MG63 (cell line): ENCODE results near the gene RRAS2. TPM values are rescaled to one million over a fixed set of nuclear protein-coding genes. Genes with fewer than 3 reads are reported as not detected.
A peak's percentile ranks its signal among the peaks of the same experiment; 100 is the strongest.

ENCODE experiments used
- DNase-seq: peaks from one replicate; pipeline ENCODE4 v3.0.0-alpha.2; 2020
- H3K27me3 ChIP-seq: fragments of 250-450 bp; sonication (Bioruptor Pico); 2 replicates; pipeline ENCODE4 v1.5.1; 2020; ENCODE audit warnings: mild to moderate bottlenecking, moderate library complexity
- H3K36me3 ChIP-seq: fragments of 250-450 bp; sonication (Bioruptor Pico); 2 replicates; pipeline ENCODE4 v1.5.1; 2020; ENCODE audit warnings: mild to moderate bottlenecking, moderate library complexity
- H3K4me3 ChIP-seq: fragments of 250-450 bp; sonication (Bioruptor Pico); 2 replicates; pipeline ENCODE4 v1.5.1; 2020; ENCODE audit warnings: mild to moderate bottlenecking, moderate library complexity
- H3K9me3 ChIP-seq: fragments of 250-450 bp; sonication (Bioruptor Pico); 2 replicates; pipeline ENCODE4 v1.5.1; 2020; ENCODE audit warnings: mild to moderate bottlenecking, moderate library complexity
- total RNA-seq: library from RNA; depleted of rRNA; stranded (reverse); fragments of >200 nt; shearing (Covaris generic); gene quantifications from 2 replicates; pipeline ENCODE4 v1.2.3, GENCODE V29; 2014; ENCODE audit warnings: low replicate concordance

Gene RRAS2
- total RNA-seq, 1 experiment from 2014 or later, result 169 TPM

DNA sequence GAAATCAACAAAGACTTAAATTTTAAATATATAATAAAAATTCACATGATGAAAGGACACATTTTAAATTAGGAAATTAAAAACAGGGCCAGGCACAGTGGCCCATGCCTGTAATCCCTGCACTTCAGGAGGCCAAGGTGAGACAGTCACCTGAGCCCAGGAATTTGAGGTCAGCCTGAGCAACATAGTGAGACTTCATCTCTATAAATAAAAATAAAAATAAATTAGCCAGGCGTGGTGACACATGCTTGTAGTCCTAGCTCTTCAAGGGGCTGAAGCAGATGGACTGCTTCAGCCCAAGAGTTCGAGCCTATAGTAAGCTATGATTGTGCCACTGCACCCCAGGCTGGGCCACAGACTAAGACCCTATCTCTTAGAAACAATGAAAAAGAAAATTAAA lies 29.3 kb downstream of the RRAS2 start:
- H3K36me3 ChIP-seq, result no peaks in the 10 kb centered on the region; the same call in none of the 2 replicates
- H3K4me3 ChIP-seq, result no peak overlapping the region
- H3K27me3 ChIP-seq, result no peaks in the 10 kb centered on the region
- H3K9me3 ChIP-seq, result peaks cover under 1% of the 10 kb centered on the region; the same call in 1 of the 2 replicates
- no peak for DNase-seq

DNA sequence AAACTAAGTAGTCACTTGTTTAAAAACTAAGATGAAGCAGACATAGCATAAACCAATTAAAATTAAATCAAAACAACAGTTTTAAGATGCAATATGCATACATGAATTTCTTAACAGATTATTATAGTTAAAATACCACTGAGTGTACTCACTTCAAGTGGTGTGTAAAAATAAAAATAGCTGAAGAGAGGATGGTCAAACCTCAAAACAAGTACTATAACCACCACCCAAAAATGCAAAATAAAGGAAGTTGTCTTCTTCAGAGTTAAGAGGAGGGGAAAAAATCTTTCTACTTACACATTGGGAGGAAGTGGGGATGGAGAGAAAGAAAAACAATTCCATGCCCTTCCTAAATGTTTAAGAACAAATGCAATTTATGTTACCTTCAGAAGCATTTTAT lies 31.9 kb downstream of the RRAS2 start:
- Histone ChIP-seq H3K4me3 (no peak overlapping the region), H3K9me3 (no peaks in the 10 kb centered on the region), H3K36me3 (peaks cover 2% of the 10 kb centered on the region), H3K27me3 (no peaks in the 10 kb centered on the region)
- no peak for DNase-seq

DNA sequence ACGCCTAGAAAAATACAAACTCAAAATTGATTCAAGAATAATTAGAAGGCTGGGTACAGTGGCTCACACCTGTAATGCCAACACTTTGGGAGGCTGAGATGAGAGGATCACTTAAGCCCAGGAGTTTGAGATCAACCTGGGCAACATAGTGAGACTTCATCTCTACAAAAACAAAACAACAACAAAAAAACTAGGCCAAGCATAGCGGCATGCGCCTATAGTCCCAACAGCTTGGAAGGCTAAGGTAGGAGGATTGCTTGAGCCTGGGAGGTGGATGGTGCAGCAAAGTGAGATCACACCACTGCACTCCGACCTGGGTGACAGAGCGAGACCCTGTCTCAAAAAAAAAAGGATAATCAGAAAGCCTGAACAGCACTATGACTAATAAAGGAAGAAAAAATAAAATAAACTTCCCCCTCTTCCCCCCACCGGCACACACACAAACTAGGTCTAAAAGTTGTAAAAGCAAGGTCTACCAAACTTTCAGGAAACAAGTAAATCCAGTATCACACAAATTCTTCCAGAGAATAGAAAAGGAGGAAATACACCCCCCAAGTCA lies 35.8 kb downstream of the RRAS2 start:
- no peaks in the 10 kb centered on the region for H3K9me3 ChIP-seq
- no peak for DNase-seq
- peaks cover 4% of the 10 kb centered on the region; the same call in 1 of the 2 replicates for H3K36me3 ChIP-seq
- no peak overlapping the region for H3K4me3 ChIP-seq
- H3K27me3 ChIP-seq, result no peaks in the 10 kb centered on the region

DNA sequence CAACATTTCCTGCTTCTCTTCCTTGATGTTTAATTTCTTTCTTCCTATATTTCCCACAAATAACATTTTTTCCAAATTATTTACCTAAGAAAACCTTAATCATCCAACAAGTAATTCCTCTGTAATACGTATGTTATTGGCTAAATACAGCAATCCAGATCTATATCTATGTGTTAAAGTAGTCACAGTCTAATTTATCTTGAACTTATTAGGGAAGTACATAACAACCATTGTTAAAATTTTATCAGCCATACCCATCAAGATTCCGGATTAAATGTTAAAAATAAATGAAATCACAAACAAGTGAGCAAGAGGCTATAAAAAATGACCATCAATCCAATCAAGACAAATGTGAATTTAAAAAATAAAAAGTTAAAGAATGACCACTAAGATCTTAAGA lies 36.5 kb downstream of the RRAS2 start:
- Histone ChIP-seq H3K4me3 (no peak overlapping the region), H3K9me3 (no peaks in the 10 kb centered on the region), H3K36me3 (peaks cover 4% of the 10 kb centered on the region; the same call in 1 of the 2 replicates), H3K27me3 (no peaks in the 10 kb centered on the region)
- no peak for DNase-seq

DNA sequence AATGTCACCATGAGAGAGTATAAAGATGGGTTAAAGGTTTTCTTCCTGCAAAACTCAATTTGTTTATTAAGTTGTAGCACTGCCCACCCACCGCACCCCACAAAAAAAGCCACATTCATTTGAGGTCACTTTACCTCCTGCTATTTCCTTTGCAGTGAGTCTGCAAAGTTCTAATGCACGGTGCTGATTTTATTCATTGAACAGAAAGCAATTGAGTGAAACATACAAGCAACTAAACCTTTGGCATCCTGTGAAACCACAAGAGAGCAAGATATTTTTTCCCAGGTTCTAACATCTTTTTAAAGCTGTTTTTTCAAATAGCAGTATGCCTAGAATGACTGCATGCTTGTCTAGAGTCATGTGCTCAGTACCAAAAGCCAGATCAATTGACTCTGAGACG lies 39.0 kb downstream of the RRAS2 start:
- Histone ChIP-seq H3K36me3 (peaks cover 4% of the 10 kb centered on the region; the same call in 1 of the 2 replicates), H3K9me3 (no peaks in the 10 kb centered on the region), H3K27me3 (no peaks in the 10 kb centered on the region), H3K4me3 (no peak overlapping the region)
- no peak for DNase-seq

DNA sequence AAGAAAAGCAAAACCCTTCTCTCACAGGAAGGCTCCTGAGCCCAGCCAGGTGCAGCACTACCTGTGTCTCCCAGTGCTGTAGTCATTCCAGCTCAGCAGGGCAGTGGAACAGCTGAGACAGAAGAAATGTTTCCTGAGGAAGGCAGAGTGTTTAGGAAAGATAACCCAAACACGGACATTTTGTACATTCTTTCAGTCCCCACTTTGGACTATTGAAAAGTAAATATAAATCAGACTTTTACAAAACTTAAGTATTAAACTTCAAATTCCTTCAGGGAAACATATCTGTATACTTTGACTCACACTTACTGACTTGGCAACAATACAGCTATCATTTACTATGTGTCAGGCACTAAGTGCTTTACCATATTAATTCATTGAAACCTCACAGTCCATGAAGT lies 40.4 kb downstream of the RRAS2 start:
- Histone ChIP-seq H3K36me3 (peaks cover 5% of the 10 kb centered on the region; the same call in 1 of the 2 replicates), H3K27me3 (no peaks in the 10 kb centered on the region), H3K4me3 (no peak overlapping the region), H3K9me3 (no peaks in the 10 kb centered on the region)
- DNase-seq, result no peak

DNA sequence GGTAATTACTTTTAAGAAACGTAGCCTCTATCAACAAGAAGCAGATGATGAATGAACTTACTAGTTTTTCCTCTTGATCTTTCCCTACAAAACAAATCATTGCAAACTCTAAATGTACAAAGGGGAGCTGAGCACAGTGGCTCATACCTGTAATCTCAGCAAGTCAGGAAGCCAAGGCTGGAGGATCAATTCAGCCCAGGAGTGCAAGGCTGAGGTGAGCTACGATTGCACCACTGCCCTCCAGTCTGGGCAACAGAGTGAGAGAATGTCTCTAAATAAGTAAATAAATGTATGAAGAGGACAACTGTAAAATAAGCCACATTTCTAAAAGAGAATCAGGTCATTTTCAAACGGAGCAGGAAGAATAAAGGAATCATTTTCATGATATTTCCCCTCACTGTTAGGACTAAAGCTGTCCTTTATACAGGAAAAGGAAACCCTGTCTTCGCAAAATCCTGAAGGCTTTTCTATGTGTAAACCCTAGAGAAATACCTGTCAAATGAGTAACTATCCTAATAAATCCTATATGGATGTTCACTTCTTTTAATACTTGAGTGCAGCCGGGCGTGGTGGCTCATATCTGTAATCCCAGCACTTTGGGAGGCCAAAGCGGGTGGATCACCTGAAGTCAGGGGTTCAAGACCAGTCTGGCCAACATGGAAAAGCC lies 41.2 kb downstream of the RRAS2 start:
- H3K4me3 ChIP-seq, result no peak overlapping the region
- H3K36me3 ChIP-seq, result peaks cover 7% of the 10 kb centered on the region; the same call in 1 of the 2 replicates
- no peak for DNase-seq
- no peaks in the 10 kb centered on the region for H3K27me3 ChIP-seq
- H3K9me3 ChIP-seq, result no peaks in the 10 kb centered on the region

DNA sequence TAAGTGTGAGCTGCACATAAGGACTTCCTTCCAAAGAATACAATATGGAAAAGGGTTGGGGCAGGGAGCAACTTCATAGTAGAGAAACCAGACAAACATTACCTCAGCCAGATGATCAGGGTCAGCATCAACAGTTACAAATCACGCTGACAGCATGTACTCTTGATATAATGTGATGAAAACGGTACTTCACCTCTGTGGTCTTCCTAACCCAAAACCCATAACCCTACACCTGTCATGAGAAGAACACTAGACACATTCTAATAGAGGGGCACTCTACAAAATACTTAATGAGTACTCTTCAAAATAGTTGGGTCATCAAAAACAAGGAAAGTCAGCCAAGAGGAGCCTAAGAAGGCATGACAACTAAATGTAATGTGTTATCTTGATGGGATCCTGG lies 43.9 kb downstream of the RRAS2 start:
- Histone ChIP-seq H3K4me3 (no peak overlapping the region), H3K27me3 (no peaks in the 10 kb centered on the region), H3K9me3 (no peaks in the 10 kb centered on the region), H3K36me3 (0 out of 2 replicates have a peak, but pooled peaks cover 3% of the 10 kb centered on the region)
- DNase-seq, result no peak

DNA sequence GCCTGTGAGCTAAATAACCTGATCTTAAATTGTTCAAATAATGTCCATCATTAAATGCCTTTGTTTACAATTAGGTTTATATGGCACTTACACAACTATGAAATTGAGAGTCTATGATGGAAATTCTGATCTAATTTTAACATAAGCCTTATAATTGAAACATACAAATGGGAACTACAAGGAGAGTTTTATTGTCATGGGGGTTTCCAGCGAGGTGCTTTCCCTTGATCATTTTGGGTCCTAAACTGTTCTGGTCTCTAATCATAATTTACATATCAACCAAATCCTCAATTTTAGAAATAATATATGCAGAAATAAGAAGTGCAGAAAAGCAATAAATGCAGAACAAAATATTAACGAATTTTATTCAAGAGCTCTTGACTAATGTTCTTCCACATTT lies 44.9 kb downstream of the RRAS2 start:
- no peak for DNase-seq
- 0 out of 2 replicates have a peak, but pooled peaks cover 4% of the 10 kb centered on the region for H3K36me3 ChIP-seq
- H3K4me3 ChIP-seq, result no peak overlapping the region
- no peaks in the 10 kb centered on the region for H3K9me3 ChIP-seq
- no peaks in the 10 kb centered on the region for H3K27me3 ChIP-seq

DNA sequence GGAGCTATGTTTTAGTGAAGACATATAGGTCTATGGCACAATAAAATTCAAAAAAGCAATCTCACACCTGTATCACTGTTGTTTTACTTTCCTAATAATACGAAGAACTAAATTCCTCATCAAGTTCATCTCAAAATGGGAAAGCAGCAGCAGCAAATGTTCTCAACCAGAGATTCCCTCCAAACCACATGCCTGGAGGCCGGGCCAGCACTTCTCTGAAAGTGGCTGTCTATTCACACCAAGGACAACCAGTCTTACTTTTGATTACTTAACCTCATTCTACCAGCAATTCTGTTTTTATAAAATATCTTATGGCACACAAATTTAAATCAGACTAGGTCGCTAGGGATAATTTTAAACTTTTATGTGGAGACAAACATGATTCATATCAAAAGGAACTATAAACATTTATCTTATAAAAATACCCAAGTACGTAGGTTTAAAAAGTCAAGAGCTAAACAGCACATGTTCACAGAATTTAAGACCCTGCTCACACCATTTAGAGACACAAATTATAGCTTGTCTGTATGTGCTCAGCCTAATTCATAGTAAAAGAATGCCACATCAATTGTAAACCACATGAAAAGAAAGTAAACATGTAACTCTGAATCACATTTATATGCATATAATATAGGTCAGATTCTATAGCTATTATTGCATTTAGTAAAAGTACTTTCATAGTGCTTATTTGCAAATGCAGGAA lies 46.1 kb downstream of the RRAS2 start:
- Histone ChIP-seq H3K4me3 (no peak overlapping the region), H3K27me3 (no peaks in the 10 kb centered on the region), H3K9me3 (no peaks in the 10 kb centered on the region), H3K36me3 (0 out of 2 replicates have a peak, but pooled peaks cover 6% of the 10 kb centered on the region)
- DNase-seq, result peak; percentile 31

DNA sequence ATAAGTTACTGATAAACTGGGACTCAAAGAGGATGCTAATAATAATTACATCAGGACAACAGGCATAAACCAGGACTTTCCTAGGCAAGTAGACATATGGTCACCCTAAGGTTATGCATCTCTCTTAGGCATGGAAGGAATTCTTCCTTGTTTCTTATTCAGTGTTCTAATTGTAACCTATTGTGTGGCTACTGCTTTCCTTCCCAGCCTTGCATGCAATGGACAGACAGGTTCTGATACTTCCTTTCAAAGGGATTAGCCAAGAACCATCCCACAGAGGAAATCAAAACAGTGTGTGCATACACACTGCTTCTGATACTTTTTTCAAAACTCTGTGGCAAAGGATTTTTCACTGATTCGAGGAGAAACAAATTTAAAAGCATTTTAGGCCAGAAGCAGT lies 48.3 kb downstream of the RRAS2 start:
- peaks cover 6% of the 10 kb centered on the region; the same call in 1 of the 2 replicates for H3K36me3 ChIP-seq
- no peak overlapping the region for H3K4me3 ChIP-seq
- no peaks in the 10 kb centered on the region for H3K9me3 ChIP-seq
- no peaks in the 10 kb centered on the region for H3K27me3 ChIP-seq
- no peak for DNase-seq

DNA sequence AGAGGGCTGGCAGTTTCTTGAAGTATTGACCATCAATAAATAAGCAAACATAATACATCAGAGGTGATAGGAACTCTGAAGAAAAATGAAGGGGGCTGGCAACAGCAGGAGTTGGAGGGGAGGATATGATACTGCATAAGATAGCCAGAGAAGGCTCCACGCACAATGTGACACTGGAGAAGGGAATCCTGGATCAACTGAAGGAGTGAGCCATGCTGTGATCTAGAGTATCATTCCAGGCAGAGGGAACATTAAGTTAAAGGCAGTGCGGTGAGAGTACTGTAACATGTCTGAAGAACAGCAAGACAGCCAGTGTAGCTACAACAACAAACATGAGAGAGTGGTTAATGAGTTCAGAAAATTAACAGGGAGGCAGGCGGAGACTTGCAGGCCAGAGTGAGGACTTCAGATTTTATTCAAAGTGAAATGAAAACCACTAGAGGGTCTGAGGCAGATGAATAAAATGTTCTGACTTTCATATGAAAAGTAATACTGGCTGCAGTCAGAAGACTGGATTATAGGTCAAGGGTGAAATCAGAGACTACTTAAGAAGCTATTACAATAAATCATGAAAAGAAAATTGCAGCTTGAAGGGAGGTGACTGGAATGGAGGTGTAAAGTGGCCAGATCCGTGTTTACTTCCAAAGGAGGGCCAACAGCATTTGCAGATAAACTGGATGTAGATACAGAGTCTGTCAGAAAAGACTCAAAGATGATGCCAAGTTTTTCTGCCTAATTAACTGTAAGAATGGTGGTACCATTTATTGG lies 49.4 kb downstream of the RRAS2 start:
- Histone ChIP-seq H3K27me3 (no peaks in the 10 kb centered on the region), H3K9me3 (no peaks in the 10 kb centered on the region)
- no peak for DNase-seq

DNA sequence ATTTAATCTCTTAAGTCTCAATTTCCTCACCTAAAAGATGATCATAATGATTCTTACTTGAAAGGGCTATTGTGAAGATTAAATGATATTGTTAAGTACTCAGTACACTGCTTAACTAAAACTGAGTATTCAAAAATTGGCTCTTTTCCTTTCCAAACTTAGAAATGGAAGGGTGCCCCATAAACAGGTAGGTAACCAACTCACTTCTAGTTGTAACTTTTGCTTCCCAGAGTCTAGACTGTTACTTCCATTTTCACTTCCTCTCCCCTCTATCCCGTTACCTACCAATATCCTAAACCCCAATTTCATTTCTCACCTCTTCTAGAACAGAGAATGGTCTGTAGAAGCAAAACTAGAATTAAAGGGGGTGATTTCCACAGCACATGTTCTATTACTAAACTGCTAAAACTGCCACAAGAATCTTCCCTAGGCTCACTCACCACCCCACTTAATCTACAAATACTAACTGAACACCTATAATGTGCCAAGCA lies 50.0 kb downstream of the RRAS2 start:
- no peak overlapping the region for H3K4me3 ChIP-seq
- peaks cover 6% of the 10 kb centered on the region; the same call in 1 of the 2 replicates for H3K36me3 ChIP-seq
- H3K9me3 ChIP-seq, result no peaks in the 10 kb centered on the region
- no peak for DNase-seq
- H3K27me3 ChIP-seq, result no peaks in the 10 kb centered on the region

More for the DNA sequence above, 49.4 kb downstream of the RRAS2 start:
- H3K4me3 ChIP-seq, result no peak overlapping the region
- H3K36me3 ChIP-seq, result peaks cover 6% of the 10 kb centered on the region; the same call in 1 of the 2 replicates

DNA sequence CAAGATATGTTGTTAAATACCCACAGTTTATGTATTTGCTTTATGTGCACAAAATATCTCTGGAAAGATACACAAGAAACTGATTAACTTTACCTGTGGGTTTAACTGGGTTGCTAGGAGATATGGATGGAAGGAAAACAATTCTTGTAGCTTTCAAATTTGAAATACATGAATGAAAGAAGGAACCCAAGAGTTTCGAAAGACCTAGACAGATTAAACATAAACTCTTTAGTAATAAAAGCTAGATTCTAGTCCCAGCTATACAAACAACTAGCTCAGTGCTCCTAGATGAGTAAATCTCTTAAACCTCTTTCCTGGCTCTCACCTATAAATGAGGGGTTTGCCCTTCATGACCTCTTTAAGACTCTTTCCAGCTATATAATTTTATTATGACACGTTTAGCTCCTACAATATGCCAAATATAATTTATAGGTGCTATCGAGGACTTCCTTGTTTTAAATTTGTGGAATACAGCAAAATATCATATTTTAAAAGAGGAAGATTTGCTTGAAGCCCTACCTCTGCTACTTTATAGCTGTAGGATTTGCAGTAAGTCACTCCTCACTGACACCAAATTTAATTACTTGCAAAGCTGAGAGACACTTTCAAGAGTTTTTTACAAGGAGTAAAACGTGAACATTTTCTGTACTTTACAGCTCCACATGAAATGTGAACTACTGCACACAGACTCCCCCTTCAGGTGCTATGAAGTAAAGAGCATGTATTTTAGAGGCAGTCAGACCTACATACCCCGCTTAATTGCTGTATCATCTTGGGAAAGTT lies 50.7 kb downstream of the RRAS2 start:
- no peak for DNase-seq

DNA sequence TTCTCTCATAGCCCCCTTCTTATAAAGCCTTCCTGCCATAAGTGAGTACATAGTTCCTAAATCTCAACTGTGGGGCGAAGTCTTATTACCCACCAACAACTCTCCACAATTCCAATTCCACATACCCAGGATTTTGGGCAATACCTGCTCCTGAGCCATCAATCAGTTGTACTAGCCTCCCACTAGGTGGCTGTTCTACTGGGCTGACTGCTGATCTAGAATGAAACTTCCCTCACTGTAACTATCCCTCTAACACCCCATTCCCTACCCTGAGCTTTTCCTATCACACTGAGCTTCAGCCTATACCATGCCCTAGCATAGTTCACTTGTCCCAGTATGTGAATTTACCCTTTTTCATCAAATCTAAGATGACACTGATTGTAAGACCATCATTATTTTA lies 52.5 kb downstream of the RRAS2 start:
- DNase-seq, result no peak
- Histone ChIP-seq H3K9me3 (no peaks in the 10 kb centered on the region), H3K27me3 (no peaks in the 10 kb centered on the region)

More for the DNA sequence above, 50.7 kb downstream of the RRAS2 start:
- no peak overlapping the region for H3K4me3 ChIP-seq
- no peaks in the 10 kb centered on the region for H3K9me3 ChIP-seq
- peaks cover 3% of the 10 kb centered on the region; the same call in 1 of the 2 replicates for H3K36me3 ChIP-seq
- H3K27me3 ChIP-seq, result no peaks in the 10 kb centered on the region

DNA sequence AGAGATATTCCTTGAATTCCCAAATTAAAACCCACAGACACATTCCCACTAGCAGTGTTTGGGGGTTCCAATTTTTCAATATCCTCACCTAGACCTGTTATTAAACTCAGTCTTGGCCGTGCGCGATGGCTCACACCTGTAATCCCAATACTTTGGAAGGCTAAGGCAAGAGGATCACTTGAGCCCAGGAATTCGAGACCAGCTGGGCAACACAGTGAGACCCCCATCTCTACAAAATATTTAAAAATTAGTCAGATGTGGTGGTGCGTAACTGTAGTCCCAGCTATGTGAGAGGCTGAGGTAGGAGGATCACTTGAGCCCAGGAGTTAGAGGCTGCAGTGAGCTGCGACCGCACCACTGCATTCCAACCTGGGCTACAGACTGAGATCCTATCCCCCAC lies 53.3 kb downstream of the RRAS2 start:
- H3K4me3 ChIP-seq, result no peak overlapping the region
- no peaks in the 10 kb centered on the region for H3K27me3 ChIP-seq

More for the DNA sequence above, 52.5 kb downstream of the RRAS2 start:
- peaks cover 3% of the 10 kb centered on the region; the same call in 1 of the 2 replicates for H3K36me3 ChIP-seq
- H3K4me3 ChIP-seq, result no peak overlapping the region

More for the DNA sequence above, 53.3 kb downstream of the RRAS2 start:
- DNase-seq, result no peak
- peaks cover 3% of the 10 kb centered on the region; the same call in 1 of the 2 replicates for H3K36me3 ChIP-seq
- no peaks in the 10 kb centered on the region for H3K9me3 ChIP-seq
